Measurements from ENCODE around the gene TGIF2.

TGIF2 gene

DNA sequence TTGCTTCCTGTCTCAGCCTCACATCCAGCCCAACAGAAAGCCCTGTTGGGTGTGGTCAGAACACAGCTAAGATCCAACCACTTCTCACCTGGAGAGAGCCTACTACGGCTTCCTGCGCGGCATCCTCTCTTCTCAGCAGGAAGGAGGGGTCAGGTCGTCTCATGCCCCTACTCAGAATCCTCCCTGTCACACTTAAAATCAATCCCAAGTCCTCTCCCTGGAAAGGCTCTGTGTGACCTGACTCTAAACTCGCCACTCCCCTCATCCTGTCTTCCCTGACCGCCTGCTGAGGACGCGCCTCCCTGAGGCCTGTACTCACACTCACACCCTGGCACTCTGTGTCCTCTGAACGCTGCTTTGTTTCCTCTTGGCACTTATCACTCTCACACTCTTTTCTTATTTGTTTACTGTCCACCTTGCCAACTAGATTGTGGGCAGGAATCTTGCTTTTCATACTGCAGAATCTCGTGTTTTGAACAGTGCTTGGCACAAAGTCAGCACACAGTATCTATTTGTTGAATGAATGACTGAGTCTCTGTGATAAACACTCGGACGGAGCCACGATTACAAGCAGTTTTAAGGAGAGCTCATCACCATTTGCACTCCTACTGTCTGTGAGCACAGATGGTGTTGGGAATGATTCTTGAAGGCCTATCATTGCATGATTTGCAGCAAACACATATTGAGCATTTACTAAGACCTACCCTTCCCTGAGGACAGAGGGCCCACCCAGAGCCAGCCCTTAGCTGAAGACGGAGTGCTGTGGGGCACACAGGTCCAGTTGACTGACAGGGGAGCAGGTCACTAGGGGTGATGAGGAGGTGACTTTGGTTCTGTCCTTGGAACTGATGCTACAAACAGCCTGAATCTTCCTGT is 50.9 kb downstream of the TGIF2 start:
- TF ChIP-seq, protein P1, sequence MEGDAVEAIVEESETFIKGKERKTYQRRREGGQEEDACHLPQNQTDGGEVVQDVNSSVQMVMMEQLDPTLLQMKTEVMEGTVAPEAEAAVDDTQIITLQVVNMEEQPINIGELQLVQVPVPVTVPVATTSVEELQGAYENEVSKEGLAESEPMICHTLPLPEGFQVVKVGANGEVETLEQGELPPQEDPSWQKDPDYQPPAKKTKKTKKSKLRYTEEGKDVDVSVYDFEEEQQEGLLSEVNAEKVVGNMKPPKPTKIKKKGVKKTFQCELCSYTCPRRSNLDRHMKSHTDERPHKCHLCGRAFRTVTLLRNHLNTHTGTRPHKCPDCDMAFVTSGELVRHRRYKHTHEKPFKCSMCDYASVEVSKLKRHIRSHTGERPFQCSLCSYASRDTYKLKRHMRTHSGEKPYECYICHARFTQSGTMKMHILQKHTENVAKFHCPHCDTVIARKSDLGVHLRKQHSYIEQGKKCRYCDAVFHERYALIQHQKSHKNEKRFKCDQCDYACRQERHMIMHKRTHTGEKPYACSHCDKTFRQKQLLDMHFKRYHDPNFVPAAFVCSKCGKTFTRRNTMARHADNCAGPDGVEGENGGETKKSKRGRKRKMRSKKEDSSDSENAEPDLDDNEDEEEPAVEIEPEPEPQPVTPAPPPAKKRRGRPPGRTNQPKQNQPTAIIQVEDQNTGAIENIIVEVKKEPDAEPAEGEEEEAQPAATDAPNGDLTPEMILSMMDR (IDR thresholded peaks at IDR 0.05; ENCODE audit: insufficient read depth, missing control alignments), result no peak
- FAIRE-seq (no peak), DNase-seq (ENCODE audit: insufficient read length, low spot score) (no peak)

DNA sequence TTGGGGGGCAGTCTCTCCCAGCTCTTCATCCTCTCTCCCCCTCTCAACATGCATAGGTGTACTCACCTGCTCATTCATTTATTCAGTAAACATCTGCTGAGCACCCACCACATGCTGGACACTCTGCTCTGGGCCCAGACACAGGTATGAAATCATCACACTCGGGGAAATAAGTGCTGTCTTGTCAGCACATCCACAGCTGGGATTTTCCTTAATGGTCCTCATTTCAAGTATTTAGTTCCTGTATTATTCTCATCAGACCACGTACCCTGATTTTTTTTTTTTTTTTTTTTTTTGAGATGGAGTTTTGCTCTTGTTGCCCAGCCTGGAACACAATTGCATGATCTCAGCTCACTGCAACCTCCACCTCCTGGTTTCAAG is 51.5 kb downstream of the TGIF2 start:
- no peak for FAIRE-seq
- TF ChIP-seq, protein P1 (IDR thresholded peaks at IDR 0.05; ENCODE audit: insufficient read depth, missing control alignments), result no peak
- no peak for DNase-seq (ENCODE audit: insufficient read length, low spot score)

DNA sequence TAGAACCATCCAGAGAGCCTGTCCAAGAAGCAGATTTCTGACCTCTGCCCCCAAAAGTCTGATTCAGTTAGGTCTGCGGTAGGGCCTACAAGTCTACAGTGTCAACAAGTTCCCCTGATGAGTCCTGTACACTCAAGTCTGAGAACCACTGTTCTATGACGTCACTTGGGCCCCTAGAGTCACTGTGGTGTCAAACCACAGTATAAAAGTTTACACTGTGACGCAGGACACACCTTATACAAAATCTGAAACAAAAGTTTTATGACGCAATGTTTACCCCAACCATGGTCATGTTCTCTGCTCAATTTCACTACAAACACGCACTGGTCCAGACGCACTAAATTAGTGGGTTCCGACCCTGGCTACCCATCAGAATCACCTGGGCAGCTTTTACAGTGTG is 54.7 kb downstream of the TGIF2 start:
- FAIRE-seq (no peak), DNase-seq (ENCODE audit: insufficient read length, low spot score) (no peak)
- TF ChIP-seq, protein P1 (IDR thresholded peaks at IDR 0.05; ENCODE audit: insufficient read depth, missing control alignments), result no peak

DNA sequence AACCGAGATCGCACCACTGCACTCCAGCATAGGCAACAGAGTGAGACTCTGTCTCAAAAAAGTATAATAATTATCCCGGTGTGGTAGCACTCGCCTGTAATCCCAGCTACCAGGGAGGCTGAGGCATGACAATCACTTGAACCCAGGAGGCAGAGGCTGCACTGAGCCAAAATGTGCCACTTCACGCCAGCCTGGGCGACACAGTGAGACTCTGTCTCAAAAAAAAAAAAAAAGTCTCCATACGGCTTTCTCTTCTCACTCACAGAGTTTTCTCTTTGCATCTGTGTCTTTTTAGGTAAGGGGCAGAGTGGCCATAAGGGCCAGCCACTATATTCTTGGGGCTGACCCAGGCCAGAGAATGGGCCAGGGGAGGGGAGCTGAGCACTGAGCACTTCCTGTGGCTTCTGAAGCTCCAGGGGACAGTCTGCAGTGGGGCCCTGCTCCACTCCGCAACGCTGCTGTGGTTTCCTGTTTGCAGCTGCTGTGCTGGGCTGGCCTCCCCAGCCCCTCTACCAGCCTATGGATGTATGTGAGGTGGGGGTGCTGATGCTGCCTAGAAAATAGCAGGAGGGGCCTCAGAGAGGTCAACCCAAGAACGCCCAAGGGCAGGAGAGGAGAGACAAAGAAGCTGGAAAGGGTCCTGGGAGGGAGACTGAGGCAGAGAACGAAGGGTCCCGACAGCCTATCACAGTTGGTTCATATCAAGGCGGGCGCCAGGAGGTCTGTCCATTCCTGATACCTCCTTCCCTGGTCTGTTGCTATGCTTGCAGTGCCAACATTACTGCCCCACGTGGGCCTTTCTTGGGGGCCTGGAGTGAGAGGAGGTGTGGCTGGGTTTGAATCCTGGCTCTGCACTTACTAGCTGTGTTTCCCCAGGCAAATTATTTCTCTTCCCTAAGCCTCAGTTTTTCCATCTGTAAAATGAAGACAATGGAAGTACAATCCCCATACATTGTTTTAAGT is 56.6 kb downstream of the TGIF2 start:
- DNase-seq (ENCODE audit: insufficient read length, low spot score) (no peak), FAIRE-seq (no peak)
- TF ChIP-seq, protein P1 (IDR thresholded peaks at IDR 0.05; ENCODE audit: insufficient read depth, missing control alignments), result no peak

DNA sequence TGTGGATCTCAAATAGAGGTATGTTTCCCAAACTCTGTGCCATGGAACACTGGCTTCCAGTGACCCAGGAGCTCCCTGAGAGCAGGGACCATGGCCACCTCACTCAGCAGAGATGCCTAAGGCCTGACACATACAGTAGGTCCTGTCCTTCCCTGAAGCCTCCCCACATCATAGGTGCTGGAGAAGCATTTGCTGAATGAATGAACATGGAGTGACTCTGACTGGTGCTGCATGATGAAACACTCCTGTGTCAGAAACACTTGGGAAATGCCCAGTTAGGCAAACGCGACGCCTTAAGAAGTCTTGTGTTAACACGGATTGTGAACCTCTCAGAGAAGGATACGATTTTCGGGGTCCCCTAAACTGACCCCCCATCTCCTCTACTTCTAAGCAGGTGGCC is 58.2 kb downstream of the TGIF2 start:
- DNase-seq (ENCODE audit: insufficient read length, low spot score) (no peak), FAIRE-seq (no peak)
- TF ChIP-seq, protein P1 (IDR thresholded peaks at IDR 0.05; ENCODE audit: insufficient read depth, missing control alignments), result no peak

DNA sequence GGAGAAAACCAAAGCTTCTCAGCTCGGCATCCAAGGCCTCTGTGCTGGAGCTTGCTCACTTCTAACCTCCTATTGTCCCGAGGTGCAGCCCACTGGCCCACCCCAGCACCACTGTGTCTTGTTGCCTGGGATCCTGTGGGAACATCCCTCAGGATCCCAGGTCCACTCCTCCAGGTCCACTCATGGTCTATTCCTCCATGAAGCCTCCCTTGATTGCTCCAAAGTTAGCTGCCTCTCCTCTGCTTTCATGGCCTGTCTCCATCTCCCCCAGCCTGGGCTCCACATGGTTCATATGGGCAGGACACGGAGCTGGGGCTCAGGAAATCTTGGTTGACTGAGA is 58.7 kb downstream of the TGIF2 start:
- FAIRE-seq (no peak), DNase-seq (ENCODE audit: insufficient read length, low spot score) (no peak)
- TF ChIP-seq, protein P1 (IDR thresholded peaks at IDR 0.05; ENCODE audit: insufficient read depth, missing control alignments), result no peak

Measured in D721Med (cell line).